C1 segment of cervical spinal cord (tissue), 14 donors: ENCODE measurements around the gene RPS17.
"Not testable (repeated sequence)": the region's sequence is repeated elsewhere in the genome, so short reads cannot be mapped to it uniquely, and the experiment has no call there.

Experiments
- DNase-seq, 14 donors: peaks; one replicate each; lab custom pipeline; 2025; lab: John Stamatoyannopoulos, UW

Gene RPS17

DNA sequence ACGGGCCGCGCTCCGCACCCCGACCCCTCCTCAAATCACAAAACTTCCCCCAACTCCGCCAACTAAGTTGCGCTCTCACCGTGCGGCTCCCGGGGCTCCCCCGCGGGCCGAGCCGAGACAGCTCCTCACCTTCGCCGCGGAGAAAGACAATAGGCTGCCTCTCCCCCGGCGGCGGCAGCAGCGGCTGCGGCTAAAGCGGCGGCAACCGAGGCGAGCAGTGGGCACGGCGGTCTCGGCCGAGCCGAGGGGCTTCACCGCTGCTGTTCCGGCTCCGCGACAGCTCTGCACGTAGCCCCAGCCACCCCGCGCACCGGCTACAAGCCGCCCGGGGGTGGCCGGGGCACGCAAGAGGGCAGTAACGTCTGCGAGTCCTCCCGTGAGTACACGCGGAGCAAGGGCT, 26.7 kb downstream of the RPS17 start:
- DNase-seq: not testable (repeated sequence)

DNA sequence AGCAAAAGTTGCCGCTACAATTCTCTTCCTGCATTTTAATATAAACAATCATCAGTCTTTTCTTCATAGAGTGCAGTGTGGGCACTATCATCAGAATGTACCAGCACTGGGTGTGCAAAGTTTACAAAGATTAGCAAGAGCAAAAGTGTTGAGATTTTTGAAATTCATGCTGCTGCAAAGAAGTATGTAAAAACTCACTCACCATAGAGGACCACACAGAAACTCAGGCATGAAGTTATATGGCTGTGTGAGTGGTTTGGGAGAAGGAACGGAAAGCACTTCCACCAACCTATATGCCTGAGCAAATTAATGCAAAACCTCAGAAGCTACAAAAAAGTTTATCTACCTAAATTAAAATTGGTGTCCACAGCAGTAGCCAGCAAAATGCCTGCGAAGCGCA, 32.6 kb downstream of the RPS17 start:
- not testable (repeated sequence) for DNase-seq

DNA sequence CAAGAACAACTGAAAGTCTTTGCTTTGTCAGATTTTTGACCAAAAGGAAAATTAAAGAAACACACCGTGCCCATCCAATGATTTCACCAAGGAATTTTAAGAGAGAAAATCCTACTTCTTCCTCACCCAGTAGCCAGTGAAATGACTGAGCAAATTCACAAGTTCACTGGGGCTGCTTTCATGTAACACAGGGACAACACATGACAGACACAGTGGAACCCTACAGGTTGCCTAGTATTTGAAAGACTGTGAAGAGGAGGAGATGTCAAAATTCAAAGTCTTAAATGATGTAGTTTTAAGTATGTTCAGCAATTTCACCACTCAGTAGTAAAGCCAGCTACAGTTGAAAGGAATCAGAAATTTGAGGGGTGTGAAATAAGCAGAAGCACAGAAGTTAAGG, 33.2 kb downstream of the RPS17 start:
- not testable (repeated sequence) for DNase-seq

DNA sequence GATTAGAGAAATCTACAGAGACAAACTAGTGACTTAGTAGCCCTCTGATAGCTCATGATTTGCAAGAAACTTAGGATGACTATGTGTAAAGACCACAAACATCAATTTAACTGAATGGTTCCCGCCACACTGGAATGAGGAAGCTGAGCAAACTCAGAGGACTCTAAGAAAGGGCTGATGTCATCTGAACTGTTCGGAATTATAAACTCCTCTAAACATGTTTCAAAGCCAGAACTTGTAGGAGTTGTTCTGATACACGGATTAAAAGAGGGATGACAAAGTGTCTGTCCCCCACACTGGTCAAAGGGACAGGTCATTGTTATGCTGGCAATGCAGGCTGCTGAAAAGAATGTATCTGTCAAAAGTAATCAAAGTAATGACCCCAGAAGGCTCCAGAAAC, 34.4 kb downstream of the RPS17 start:
- DNase-seq: not testable (repeated sequence)

DNA sequence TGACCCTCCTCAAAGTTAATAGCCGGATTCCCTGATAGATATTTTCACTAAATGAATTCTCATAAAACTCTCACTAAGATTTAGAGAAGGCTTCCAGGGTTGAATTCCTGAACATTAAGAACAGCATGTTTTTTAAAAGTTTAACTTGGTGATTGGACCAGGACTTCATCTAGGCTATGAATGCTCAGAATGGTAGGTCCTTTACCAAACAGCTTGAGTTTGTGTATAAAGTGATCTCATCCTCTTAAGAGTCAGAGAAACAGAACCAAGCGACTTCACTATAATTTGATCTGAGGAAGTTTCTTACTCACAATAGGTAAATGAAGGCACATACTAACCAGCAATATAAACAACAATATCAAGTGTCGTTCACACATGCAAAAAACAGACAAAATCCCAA, 36.2 kb downstream of the RPS17 start:
- DNase-seq: not testable (repeated sequence)

DNA sequence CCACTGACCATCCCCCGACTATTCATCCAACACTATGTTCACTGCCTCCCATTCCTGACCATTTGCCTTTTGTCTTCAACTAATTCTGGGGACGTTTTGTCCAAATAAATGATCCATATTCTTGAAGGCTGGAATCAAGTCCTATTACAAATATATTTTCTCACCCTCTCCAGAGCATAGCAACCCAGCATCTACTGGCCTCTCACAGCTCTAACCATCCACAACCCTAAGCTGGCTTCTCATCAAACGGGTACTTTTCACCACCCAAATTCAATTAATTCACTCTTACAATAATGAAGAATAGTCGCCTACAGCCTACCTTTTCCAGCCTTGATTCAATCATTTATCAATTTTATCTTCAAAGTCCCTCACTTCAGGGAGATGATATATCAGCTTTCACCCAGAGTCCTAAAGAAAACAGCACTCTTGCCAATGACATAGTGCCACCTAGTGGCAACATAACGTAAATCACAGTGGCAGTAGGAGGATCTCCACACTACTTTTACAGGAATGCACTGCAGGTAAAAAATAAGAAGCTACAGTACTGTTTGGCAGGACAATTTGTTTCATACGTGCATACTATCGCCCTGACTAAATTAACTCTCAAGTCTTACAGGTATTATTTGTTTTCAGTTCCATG, 37.4 kb downstream of the RPS17 start:
- DNase-seq: not testable (repeated sequence)

DNA sequence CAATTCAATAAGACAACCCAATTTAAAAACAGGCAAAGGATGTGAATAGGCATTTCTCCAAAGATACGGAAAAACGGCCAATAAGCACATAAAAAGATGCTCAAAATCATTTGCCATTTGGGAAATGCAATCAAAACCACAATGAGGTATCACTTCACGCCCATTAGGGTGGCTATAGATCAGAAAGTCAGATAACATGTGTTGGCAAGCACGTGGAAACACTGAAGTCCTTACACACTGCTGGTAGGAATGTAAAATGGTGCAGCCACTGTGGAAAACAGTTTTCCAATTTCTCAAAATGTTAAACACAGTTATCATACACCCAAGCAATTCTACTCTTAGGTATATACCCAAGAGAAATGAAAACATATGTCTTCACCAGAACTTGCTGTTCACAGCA, 39.5 kb downstream of the RPS17 start:
- DNase-seq: not testable (repeated sequence)

DNA sequence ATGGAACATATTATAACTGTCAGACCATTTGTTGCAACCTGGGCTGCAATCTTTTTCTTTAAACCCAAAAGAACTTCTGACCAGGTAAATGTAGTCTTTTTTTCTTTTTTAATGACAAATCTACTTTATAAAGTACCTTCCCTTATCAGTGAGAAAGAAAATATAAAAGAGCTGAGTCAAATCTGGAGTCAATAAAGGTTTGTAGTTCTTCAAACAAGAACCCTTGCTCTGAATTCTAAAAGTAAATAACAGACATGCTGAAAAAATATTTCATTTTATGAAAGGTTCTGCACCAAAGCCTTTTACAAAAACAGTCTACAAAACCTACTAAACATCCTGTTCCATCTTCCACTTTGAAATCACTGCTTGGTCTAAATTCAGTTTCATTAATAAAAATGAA, 42.3 kb downstream of the RPS17 start:
- not testable (repeated sequence) for DNase-seq

DNA sequence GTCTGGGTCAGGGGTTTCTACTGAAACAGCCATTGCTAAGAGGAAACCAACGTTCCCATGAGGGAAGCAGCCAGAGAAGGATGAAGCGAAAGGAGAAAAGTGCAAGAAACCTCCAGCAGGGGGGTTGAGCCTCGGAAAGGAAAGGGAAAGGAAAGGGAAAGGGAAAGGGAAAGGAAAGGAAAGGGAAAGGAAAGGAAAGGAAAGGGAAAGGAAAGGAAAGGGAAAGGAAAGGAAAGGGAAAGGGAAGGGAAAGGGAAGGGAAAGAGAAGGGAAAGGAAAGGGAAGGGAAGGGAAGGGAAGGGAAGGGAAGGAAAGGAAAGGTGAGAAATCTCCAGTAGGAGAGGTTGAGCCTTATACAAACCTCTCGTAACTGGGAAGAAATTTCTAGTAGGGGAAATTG, 52.0 kb downstream of the RPS17 start:
- DNase-seq: not testable (repeated sequence)

DNA sequence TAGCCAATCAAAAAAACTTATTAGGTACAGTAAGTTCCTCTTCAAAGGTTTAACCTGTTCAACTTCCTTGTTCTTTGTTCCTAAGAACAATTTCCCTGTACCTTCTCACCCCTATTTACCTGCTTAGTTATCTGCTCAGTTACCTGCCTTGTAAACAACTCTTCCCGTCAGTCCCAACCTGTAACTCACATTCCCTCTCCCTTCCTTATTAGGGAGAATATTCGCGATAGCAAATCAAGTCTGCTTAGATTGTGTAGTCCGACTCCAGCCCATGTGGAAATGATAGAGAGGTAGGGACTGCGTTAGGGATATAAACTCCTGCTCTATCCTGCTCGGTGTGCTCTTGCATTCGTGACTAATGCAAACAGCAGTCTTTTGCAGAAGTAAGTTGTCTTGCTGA, 53.2 kb downstream of the RPS17 start:
- DNase-seq: not testable (repeated sequence)
